HAP-1 (cell line): ENCODE data around the gene TAF4.

ENCODE experiments used
- DNase-seq, 2 experiments: peaks; one replicate each; pipeline ENCODE4 v3.0.0-alpha.2; 2016 to 2020; ENCODE audit warnings: low spot score in 2 of 2
- H3K27me3 ChIP-seq: fragments of 250-450 bp; sonication (Bioruptor Pico); 2 replicates; pipeline ENCODE4 v1.5.1; 2020; ENCODE audit warnings: low read depth, mild to moderate bottlenecking, moderate library complexity
- H3K36me3 ChIP-seq: fragments of 250-450 bp; sonication (Bioruptor Pico); replicated peaks from 2 replicates; pipeline ENCODE4 v1.5.1; 2020; ENCODE audit warnings: mild to moderate bottlenecking
- H3K4me1 ChIP-seq: fragments of 250-450 bp; sonication (Bioruptor Pico); 2 replicates; pipeline ENCODE4 v1.5.1; 2020; ENCODE audit warnings: mild to moderate bottlenecking
- H3K4me3 ChIP-seq: fragments of 250-450 bp; sonication (Bioruptor Pico); 2 replicates; pipeline ENCODE4 v1.5.1; 2020; ENCODE audit warnings: mild to moderate bottlenecking, moderate library complexity
- H3K9me3 ChIP-seq: fragments of 250-450 bp; sonication (Bioruptor Pico); 2 replicates; pipeline ENCODE4 v1.5.1; 2020; ENCODE audit warnings: mild to moderate bottlenecking, moderate library complexity
- in situ Hi-C: fragments of 300-500 bp; cut with MboI; formaldehyde crosslinking; loops from 3 replicates; pipeline ENCODE4 v1.14.3; 2020; ENCODE audit warnings: low sequenced_read_pairs, inconsistent platforms, mixed read lengths

Gene TAF4

DNA sequence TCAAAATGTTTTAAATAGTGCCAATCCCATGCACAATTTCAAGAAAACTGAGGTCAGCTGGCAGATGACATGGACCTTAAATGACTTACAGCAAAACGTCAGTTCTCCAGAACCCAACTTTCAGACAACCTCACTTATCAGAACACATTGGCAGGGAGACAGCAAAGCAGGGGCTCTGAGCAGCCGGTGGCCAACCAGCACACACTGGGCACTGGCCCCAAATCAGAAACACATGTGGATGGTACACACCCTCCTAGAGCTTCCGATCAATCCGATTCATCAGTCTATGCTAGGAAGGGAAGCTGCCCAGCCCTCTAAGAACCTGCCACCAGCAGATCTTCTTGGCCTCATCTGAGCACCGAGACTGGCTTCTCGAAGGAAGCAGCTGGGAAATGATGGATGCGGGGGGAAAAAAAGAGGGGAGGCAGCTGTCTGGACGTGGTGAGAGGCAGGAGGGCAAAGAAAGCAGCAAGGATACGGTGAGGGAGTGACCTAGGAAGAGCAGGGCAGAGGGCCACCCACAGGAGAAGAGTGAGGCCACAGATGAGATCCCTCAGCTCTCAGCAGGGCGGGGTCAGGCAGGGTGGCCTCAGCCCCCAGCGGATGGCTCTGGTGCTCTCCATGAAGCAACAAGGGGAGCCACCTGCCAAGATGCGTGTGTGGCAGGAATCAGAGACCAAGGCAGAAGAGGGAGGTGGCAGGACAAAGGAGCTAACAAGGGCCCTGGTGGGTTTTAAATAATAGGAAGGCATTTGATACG, 32.9 kb downstream of the TAF4 start:
- Histone ChIP-seq H3K4me1 (no peaks in the 10 kb centered on the region), H3K9me3 (0 out of 2 replicates have a peak, but pooled peaks cover 5% of the 10 kb centered on the region), H3K27me3 (no peaks in the 10 kb centered on the region), H3K36me3 (no peaks in the 10 kb centered on the region; the same call in 1 of the 2 replicates), H3K4me3 (no peak overlapping the region)
- in situ Hi-C loops: no loop called here
- DNase-seq: no peak

DNA sequence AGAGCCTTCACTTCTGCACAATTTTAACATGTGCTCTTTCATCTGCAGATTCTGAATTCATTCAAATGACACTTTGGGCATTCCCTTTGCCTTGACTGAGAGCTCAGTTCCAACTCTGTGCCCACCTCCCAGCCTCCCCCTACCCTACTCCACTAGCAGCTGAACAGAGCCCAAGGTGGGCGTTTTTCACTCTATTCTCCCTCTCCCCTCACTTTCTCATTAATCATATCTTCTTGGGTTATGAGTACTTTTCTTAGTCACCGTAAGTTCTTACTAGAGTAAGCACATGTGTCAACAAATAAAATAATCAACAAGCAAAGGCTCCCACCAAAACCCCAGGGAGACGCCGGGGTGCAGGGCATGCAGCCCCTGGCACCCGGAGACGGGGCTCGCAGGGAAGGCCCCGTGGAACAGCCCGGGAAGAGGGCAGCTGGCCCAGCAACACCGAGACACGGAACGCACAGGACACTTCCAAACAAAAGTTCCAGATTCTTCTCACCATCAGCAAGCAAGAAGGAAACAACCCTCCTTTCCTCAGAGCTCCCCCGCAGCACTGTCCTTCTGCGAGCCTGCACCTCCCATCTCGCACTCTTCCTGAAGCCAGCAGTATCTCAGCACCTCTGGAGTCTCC, 34.1 kb downstream of the TAF4 start:
- Histone ChIP-seq H3K27me3 (no peaks in the 10 kb centered on the region), H3K36me3 (no peaks in the 10 kb centered on the region; the same call in 1 of the 2 replicates)
- no peak for DNase-seq

DNA sequence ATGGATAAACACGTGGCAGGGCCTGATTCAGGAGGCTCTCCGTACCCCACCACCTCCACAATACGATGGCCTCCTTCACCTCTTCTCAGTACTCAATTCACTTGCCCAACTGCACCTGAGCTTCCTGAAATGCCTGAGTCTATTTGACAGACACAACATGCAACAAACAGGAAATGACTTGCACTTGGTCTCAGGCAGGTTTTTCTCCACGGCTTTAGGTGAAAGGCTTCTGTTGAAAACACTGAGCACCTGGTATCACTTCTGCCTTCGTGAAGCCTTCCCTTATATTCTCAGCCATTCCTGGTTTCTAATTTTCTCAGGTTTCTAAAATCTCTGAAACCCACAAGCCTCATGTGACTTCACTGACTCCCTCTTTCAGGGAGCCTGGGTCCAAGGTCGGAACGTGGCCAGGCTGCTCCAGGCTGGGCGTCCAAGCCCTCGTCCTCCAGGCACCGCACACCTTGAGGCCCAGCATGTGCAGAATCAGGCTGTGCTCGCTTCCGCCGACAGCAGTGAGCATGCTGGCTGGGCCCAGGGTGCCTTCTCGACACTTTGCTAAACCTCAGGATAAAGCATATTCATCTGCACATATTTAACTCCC, 34.7 kb downstream of the TAF4 start:
- Histone ChIP-seq H3K27me3 (no peaks in the 10 kb centered on the region), H3K36me3 (no peaks in the 10 kb centered on the region; the same call in 1 of the 2 replicates), H3K4me1 (no peaks in the 10 kb centered on the region), H3K4me3 (no peak overlapping the region), H3K9me3 (0 out of 2 replicates have a peak, but pooled peaks cover 2% of the 10 kb centered on the region)
- DNase-seq: no peak
- in situ Hi-C loops: no loop called here

More for the DNA sequence above, 34.1 kb downstream of the TAF4 start:
- Histone ChIP-seq H3K9me3 (0 out of 2 replicates have a peak, but pooled peaks cover 5% of the 10 kb centered on the region), H3K4me1 (no peaks in the 10 kb centered on the region), H3K4me3 (no peak overlapping the region)
- in situ Hi-C loops: no loop called here

DNA sequence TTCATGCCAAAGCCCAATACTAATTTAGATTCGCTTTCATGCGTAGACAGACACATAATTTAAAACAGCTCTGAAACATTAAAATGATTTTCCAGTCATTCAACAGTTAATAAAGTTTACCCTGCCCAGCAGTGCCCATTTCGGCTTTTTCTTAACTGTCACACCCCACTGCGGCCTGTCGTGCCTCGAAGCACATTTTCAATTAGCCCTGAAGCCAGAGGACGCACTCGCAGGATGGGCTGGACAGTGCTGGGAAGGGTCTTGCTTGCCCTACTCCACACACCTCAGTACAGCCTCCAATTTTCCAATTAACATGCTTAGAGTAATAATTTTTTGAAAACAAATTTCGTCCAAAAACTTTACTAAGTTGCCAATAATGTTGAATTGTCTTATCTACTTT, 35.3 kb downstream of the TAF4 start:
- in situ Hi-C loops: no loop called here
- H3K4me3 ChIP-seq: no peak overlapping the region

DNA sequence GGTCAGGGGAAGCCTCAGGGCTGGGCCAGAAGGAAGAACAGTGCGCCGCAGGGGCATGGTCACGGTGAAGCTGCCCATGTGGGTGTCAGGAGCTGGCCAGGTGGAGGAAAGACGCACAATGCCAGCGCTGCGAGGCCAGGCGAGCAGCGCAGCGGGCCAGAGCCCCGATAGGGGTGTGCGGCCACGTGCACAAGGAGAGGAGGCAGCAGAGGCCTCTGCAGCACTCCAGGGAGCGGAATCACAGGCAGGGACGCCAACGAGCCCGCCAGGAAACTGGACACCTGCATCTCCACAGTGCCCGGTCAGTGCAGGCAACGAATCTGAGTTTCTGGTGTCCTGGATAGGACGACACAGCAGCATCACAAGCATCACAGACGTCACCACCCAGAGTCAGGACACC, 35.7 kb downstream of the TAF4 start:
- Histone ChIP-seq H3K9me3 (no peaks in the 10 kb centered on the region), H3K4me1 (no peaks in the 10 kb centered on the region), H3K36me3 (no peaks in the 10 kb centered on the region; the same call in 1 of the 2 replicates), H3K27me3 (no peaks in the 10 kb centered on the region), H3K4me3 (no peak overlapping the region)
- in situ Hi-C loops: no loop called here
- no peak for DNase-seq

More for the DNA sequence above, 35.3 kb downstream of the TAF4 start:
- no peak for DNase-seq
- H3K4me1 ChIP-seq: no peaks in the 10 kb centered on the region
- H3K27me3 ChIP-seq: no peaks in the 10 kb centered on the region
- H3K36me3 ChIP-seq: no peaks in the 10 kb centered on the region; the same call in 1 of the 2 replicates
- H3K9me3 ChIP-seq: 0 out of 2 replicates have a peak, but pooled peaks cover 2% of the 10 kb centered on the region

DNA sequence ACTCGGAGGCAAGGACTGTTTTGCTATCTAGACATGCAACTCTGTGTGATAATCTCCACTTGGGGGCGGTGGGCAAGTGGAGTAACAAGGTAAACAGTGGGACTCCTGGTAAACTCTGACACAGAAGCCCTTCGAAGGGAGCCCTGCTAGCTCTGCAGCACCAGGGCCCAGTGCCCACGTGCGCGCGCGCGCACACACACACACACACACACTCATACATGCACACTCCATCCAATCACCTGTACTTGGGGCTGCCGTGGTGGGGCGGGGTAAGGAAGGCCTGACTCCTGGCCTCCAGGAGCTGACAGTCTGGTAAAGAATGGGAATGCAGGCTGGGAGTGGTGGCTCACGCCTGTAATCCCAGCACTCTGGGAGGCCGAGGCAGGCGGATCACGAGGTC, 36.4 kb downstream of the TAF4 start:
- no peaks in the 10 kb centered on the region for H3K4me1 ChIP-seq

DNA sequence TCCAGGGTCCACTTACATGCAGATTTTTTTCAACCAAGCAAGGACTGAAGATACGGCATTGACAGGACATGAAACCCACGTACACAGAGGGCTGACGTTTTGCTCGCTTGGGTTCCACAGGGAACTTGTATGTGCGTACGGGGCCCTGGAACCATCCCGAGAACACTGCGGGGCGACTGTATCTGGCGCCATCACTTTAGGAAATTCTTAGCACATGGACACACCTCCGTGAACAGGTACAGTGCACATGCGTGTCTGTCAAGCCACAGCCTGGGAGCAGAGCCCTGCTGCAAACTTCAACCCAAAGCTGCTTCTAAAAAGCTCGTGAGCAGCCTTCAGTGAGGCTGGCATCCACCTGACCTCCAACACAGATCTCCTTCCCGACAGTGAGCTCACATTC, 37.3 kb downstream of the TAF4 start:
- DNase-seq: no peak
- no peaks in the 10 kb centered on the region for H3K4me1 ChIP-seq
- in situ Hi-C loops: no loop called here

More for the DNA sequence above, 36.4 kb downstream of the TAF4 start:
- no peaks in the 10 kb centered on the region for H3K27me3 ChIP-seq
- H3K4me3 ChIP-seq: no peak overlapping the region
- H3K36me3 ChIP-seq: no peaks in the 10 kb centered on the region; the same call in 1 of the 2 replicates
- DNase-seq: no peak
- in situ Hi-C loops: no loop called here
- H3K9me3 ChIP-seq: no peaks in the 10 kb centered on the region

DNA sequence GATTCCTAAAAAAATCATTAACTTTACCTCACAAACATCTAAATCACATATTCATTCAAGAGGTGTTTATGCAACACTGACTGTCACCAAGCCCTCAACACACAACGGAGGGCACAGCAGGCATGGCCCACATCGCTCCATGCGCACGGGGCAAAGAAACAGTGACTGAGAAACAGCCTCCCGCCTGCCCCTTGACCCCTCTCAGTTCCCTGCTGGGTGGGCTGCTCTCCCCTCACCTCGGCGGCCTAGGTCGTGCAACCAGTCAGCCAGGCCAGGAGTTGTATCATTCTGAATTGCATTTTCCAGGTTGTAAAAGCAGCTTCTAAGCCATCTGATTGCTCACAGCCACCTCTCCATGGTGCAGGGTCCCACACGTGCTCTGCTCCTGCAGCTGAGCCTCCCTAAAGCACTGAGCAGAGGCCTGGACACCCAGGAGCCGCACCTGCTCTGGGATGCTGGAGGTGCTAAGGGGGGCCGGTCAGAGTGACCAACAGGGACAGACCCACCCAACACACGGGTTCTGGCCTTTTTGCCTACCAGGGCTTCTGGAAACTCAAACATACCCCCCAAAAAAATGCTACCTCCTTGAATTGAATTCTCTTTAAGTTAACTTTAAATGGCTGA, 37.9 kb downstream of the TAF4 start:
- Histone ChIP-seq H3K4me1 (no peaks in the 10 kb centered on the region), H3K4me3 (no peak overlapping the region), H3K36me3 (no peaks in the 10 kb centered on the region; the same call in 1 of the 2 replicates), H3K27me3 (no peaks in the 10 kb centered on the region), H3K9me3 (no peaks in the 10 kb centered on the region)
- in situ Hi-C loops: no loop called here
- DNase-seq: no peak

More for the DNA sequence above, 37.3 kb downstream of the TAF4 start:
- Histone ChIP-seq H3K27me3 (no peaks in the 10 kb centered on the region), H3K4me3 (no peak overlapping the region), H3K9me3 (no peaks in the 10 kb centered on the region), H3K36me3 (no peaks in the 10 kb centered on the region; the same call in 1 of the 2 replicates)

DNA sequence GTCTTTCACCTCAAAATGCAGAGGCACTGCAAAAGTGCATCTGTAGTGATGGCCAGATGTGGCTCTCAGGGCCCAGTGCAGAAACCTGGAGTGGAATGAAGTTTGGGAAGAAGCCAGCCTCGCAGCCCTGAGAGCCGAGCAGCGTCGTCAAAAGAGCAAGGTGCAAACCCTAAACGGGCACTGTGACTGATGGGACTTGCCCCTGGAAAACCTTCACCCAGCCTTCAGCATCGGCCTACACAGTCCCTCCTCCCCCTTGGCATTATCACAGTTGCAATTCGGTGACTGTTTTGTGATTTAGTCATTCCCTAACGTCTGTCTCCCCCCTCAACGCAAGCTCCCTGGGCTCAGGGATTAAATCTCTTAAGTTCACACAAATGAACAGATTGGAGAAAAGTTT, 38.6 kb downstream of the TAF4 start:
- H3K4me3 ChIP-seq: no peak overlapping the region
- H3K27me3 ChIP-seq: no peaks in the 10 kb centered on the region
- no peaks in the 10 kb centered on the region for H3K4me1 ChIP-seq
- no peaks in the 10 kb centered on the region for H3K9me3 ChIP-seq
- in situ Hi-C loops: no loop called here
- DNase-seq: no peak
- no peaks in the 10 kb centered on the region; the same call in 1 of the 2 replicates for H3K36me3 ChIP-seq

DNA sequence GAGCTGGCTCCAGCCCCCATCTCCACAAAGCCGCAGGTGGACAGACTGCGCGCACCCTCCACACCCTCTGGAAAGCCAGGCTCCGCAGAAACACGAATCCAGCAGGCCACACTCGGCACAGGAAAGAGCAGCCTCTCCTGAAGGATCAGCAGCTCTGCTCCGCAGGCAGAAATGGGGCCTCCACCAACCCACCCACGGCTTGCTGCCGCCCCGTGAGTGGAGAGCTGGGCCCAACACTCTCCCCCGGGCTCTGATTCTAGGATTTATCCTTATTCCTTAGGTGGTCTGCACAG, 39.2 kb downstream of the TAF4 start:
- H3K4me3 ChIP-seq: no peak overlapping the region
- H3K36me3 ChIP-seq: no peaks in the 10 kb centered on the region; the same call in 1 of the 2 replicates
- DNase-seq: no peak
- in situ Hi-C loops: no loop called here
- H3K4me1 ChIP-seq: no peaks in the 10 kb centered on the region
- no peaks in the 10 kb centered on the region for H3K27me3 ChIP-seq
- no peaks in the 10 kb centered on the region for H3K9me3 ChIP-seq

DNA sequence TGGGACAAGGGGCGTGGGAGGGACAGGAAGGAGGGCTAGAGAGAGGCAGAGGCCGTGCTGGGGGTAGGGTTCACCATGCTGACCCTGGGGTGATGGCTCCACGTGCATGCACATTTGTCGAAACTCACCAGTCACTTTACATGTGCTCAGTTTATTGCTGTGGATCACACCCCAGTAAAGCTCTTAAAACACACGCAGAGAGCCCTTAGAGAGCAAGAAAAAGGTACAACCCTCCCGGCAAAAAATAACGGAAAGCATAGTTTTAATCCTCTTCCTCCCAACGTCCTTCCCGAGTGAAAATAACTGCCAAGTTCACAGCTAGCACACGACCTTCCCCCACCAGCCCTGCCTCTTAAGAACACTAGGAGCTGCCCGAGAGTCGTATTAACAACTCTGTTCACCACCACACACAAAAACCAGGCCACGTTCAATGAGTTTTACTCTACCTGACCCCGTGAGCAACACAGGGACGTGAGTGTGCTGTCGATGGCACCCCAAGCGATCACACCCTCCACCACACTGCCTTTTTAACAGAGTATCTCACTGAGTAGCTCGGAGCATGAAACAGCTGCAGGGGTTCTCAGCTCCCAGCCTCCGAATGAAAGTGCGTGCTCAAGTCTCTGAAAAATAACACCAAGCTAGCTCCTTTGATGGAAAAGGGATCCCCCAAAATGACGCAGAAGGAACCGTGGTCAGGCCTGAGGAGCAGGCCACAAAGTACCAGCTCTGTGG, 39.7 kb downstream of the TAF4 start:
- H3K4me3 ChIP-seq: no peak overlapping the region
- in situ Hi-C loops: no loop called here
- no peaks in the 10 kb centered on the region for H3K36me3 ChIP-seq
- no peak for DNase-seq
- no peaks in the 10 kb centered on the region for H3K9me3 ChIP-seq
- no peaks in the 10 kb centered on the region for H3K4me1 ChIP-seq
- no peaks in the 10 kb centered on the region for H3K27me3 ChIP-seq

DNA sequence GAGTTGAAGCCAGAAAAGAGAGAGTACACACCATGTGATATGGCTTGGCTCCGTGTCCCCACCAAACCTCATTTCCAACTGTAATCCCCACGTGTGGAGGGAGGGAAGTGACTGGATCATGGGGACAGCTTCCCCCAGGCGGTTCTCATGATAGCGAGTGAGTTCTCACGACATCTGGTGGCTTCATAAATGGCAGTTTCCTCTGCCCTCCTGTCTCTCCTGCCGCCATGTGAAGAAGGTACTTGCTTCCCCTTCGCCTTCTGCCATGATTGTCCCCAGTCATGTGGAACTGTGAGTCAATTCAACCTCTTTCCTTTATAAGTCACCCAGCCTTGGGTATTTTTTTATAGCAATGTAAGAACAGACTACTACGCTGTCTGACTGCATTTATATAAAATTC, 40.3 kb downstream of the TAF4 start:
- DNase-seq: no peak
- no peaks in the 10 kb centered on the region for H3K4me1 ChIP-seq
- in situ Hi-C loops: no loop called here
- no peaks in the 10 kb centered on the region for H3K9me3 ChIP-seq
- no peaks in the 10 kb centered on the region for H3K27me3 ChIP-seq
- H3K4me3 ChIP-seq: no peak overlapping the region
- H3K36me3 ChIP-seq: no peaks in the 10 kb centered on the region

DNA sequence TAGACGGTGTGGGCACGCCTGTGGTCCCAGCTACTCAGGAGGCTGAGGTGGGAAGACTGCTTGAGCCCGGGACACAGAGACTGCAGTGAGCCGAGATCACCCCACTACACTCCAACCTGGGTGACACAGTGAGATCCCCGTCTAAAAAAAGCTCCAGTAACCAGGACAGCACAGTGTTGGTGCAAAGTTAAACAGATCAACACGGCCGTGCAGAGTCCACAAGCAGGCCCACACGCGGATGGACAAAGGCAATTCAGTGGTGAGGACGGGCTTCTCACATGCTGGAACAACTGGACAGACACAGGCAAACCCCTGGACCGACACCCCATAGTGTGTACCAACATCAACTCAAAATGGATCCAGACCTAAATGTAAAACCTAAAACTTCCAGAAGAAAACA, 41.7 kb downstream of the TAF4 start:
- Histone ChIP-seq H3K36me3 (no peaks in the 10 kb centered on the region), H3K9me3 (no peaks in the 10 kb centered on the region), H3K4me1 (no peaks in the 10 kb centered on the region), H3K4me3 (no peak overlapping the region), H3K27me3 (no peaks in the 10 kb centered on the region)
- DNase-seq: no peak
- in situ Hi-C loops: no loop called here
